ENCODE results near the gene CMTM3.
"Not testable (repeated sequence)": the region's sequence is repeated elsewhere in the genome, so short reads cannot be mapped to it uniquely, and the experiment has no call there.

The CMTM3 gene

DNA sequence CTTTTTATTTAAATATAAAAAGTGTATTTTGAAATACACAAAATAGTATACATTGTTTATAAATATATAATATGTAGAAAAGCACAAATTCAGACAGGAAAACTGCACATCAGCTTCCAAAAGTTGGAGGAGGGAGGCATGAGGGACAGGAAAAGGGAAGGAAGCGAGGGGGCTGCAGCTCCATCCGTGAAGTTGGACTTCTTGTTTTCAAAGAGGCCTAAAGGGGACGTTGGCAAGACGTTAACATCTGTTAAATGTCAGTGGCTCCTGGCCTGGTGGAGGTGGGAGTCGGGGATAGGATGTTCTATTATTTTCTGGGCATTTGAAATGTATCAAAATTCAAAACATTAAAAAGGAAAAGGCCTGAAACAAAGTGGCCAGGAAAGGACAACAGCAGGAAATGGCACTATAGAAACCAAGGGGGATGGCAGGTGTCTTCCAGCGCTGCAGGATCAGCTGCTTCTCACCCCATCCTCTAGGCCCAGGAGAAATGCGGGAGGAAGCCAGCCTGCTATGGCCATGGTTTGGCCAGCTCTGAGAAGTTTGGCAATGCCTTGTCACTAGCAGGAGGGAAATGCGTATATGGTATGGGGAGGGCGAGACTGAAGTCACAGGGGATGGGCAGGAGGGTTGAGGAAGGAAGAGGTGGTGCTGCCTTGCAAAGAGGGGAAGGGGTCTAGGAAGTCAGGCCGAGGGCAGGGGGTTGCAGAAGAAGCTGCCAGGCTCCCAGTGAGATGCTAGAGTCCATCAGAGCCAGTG, 18.8 kb upstream of the CMTM3 start:
- no peak for DNase-seq

DNA sequence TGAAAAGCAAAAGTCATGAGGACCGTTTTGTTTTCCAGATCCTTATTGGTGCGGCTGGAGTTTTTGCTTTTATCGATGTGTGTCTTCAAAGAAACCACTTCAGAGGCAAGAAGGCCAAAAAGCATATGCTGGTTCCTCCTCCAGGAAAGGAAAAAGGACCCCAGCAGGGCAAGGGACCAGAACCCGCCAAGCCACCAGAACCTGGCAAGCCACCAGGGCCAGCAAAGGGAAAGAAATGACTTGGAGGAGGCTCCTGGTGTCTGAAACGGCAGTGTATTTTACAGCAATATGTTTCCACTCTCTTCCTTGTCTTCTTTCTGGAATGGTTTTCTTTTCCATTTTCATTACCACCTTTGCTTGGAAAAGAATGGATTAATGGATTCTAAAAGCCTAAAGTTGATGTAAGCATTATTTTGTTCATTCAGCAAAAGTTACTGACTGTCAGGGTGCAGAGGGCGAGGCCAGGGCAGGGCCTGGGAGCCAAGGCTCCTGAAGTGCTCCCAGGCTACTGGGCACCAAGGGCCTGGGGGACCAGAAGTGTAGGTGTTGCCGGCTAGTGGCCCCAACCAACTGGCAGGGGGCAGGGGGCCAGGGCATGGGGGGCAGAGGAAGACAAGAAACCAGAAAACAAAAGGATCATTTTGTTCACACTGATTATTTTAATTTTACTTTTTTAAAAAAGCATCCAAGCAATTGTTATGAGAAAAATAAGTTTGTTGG, 16.5 kb upstream of the CMTM3 start:
- no peak for DNase-seq

DNA sequence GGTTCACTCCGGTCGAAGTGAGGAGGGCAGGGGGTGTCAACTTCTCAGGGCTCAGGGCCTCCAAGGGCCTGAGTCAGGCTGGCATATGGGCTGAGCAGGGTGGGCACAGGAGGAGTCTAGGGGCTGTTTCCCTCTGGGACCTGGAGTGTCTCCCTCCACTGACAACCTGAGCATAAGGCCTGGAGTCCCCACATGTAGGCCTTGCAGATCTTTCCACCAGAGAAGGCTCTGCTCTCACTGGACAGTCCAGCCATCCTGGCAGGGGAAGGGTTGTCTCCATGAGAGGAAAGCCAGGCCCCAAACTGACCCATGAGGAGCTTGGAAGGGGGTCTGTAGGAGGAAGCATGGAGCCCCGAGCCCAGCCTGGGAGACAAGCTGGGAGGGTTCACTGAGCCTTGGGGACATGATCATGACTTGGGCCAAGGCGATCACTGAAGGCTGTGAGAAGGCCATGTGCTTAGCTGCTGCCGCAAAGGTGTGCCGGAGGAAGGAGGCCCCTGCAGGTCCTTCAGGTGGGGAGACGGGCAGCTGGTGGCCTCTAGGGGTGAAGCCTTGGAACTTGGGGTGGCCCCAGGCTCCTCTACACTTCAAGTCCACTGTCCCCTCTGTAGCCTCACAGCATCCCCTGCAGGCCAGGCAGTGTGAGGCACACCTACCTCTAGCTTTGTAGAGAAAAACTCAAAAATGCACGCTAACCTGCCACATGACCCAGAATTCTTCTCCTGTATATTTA, 15.4 kb upstream of the CMTM3 start:
- DNase-seq = no peak

DNA sequence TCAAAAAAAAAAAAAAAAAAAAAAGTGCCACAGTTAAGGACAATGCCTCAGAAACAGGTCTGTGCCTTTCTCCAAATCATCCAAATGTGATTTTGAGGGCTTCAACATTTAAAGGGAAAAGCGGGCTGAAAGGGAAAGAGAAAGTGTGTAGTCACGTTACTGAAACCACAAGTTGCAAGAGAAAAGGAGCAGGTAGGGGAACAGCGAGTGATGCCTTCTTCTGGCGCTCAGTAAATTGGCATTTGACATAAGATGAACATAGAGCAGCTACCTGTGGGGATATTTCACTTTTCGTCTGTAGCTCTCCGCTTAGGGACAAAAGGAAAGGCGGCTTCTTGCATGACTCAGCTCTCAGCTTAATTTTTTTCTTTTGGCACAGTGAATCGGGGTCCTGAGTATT, 14.2 kb upstream of the CMTM3 start:
- no peak for DNase-seq

DNA sequence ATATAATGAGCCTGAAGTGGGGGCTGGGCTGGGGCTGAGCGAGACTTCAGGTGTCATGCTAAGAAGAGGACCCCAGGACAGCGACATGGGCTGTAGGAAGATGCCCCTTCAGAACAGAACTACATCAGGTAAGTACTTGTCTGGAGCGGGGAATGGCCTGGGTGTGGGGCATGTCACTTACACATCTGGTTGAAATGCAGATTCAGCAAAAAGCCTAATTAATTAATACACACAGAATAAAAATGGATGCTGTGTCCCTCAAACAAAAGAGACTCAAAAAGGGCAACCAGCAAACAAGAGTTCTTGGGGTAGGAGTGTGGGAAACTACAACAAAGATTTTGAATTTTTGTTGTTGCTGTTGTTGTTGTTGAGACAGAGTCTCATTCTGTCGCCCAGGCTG, 13.5 kb upstream of the CMTM3 start:
- DNase-seq = no peak

DNA sequence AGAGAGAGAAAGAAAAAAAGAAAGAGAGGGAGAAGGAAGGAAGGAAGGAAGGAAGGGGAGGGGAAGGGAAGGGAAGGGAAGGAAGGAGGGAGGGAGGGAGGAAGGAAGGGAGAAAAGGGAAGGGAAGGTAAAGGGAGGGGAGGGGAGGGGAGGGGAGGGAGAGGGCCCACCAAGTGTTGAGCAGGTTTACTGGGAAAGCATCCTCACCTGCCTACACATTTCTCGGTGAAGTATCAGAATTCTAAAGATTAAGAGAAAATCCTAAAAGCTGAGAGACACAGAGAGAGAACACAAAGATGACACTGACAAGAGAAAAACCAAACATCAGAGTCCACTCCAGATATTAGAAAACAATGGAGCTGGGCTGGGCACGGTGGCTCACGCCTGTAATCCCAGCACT, 12.3 kb upstream of the CMTM3 start:
- no peak for DNase-seq

DNA sequence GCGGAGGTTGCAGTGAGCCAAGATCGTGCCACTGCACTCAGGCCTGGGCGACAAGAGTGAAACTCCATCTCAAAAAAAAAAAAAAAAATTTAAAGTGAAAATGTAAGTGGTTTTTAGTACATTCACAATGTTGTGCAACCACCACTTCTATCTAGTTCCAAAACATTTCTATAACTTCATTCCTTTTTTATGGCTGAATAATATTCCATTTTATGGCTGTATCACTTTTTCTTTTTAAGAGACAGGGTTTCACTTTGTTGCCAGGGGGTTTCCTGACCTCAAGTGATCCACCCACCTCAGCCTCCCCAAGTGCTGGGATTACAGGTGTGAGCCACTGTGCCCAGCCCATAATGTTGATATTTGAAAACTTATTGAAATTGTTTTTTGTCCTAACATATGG, 11.7 kb upstream of the CMTM3 start:
- no peak for DNase-seq

DNA sequence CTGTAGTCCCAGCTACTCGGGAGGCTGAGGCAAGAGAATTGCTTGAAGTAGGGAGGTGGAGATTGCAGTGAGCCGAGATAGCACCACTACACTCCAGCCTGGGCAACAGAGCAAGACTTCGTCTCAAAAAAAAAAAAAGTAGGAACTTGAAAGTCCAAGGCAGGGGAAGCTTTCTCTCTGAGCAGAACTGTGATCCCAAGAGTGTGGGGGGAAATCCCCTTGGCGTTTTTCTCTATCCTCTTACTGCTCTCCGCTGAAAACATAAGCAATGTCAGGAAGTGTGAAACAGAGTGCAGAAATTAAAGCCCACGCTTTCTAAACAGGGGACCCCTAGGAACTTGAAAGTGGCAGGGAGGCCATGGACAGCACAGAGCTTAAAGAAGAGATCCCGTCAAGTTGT, 9.8 kb upstream of the CMTM3 start:
- DNase-seq = no peak

DNA sequence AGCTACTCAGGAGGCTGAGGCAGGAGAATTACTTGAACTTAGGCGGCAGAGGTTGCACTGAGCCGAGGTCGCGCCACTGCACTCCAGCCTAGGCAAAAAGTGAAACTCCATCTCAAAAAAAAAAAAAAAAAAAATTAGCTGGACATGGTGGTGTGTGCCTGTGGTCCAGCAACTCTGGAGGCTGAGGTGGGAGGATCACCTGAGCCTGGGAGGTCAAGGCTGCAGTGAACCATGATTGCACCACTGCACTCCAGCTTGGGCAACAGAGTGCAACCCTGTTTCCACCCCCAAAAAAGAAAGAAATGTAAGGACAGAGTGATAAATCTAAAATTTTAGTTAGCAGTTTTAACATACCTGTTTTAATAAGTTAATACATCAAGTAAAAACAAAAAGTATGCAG, 7.9 kb upstream of the CMTM3 start:
- not testable (repeated sequence) for DNase-seq

DNA sequence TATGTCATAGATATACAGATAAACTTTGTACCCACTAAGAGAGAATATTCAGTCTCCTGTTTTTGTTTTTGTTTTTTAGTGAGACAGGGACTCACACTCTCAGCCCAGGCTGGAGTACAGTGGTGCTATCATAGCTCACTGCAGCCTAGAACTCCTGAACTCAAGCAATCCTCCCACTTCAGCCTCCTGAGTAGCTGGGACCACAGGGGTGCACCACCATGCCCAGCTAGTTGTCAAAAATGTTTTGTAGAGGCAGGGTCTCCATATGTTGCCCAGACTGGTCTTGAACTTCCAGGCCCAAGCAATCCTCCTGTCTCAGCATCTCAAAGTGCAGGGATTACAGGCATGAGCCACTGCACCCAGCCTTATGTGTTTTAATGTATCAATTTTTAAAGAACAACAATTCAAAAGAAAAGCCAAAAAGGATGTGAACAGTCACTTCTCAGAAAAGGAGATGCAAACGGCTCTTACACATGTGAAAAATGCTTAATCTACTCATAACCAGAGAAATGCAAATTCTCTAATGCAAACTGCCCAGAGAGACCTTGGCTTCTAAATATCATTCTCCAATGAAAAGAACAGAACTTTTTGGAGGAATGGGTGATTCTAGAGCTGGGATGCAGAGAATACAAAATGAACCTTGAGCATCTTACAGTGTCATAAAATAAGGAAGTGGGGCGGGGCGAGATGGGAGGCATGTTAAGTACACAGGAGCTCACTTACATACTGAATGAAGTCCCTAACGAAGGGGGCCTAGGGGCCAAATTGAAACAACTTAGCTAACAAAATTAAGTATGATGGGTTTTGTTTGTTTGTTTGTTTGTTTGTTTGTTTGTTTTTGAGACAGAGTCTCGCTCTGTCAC, 7.3 kb upstream of the CMTM3 start:
- no peak for DNase-seq

DNA sequence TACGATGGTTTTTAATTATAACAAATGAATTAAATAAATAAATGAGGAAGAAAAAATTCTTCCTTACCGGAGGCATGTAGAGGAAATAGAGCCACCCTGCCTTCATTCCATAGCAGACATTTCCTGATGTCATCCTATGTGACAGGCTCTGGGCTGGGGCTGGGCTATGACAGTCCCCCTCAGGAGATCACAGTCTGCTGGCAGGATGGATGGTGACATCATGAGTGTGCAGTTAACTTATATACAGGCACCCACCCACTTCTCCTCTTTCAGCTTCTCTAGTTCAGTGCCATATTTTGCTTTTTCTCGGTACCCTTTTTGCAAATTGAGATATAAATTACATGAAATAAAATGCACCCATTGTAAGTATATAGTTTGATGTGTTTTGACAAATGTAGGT, 6.4 kb upstream of the CMTM3 start:
- DNase-seq = no peak

DNA sequence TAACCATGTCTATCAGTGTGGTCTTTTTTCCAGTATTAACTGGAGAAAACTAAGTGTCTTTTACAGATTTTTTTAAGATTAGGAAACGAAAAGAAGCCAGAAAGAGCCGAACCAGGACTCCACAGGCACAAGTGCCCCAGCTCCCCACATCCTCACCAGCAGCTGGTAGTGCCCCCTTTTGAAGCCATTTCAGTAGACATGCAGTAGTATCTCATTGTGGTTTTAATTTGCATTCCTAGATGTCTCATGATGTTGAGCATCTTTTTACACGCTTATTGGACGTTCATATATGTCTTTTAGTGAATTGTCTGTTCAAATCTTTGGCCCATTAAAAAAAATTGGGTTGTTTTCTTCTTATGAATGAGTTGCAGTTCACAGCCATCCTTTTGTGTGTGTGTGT, 4.8 kb upstream of the CMTM3 start:
- DNase-seq = no peak

DNA sequence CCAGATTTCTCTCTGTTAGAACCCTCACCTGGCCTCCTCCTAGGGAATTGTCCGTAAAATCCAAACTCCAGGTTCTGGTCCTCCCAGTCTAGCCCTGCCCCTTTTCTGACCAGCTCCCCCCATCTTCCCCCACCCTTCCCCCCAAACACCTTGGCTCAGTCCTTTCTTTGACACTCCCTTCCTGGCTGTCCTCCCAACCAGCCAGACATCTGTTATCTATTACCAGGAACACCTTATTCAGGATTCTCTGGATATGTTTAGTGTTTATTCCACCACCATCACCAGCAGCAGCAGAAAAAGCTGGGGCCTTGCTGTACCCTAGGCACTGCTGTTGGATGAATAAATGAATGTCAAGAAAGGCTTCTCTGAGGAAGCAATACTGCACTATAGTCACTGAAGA, 4.0 kb upstream of the CMTM3 start:
- DNase-seq = no peak

DNA sequence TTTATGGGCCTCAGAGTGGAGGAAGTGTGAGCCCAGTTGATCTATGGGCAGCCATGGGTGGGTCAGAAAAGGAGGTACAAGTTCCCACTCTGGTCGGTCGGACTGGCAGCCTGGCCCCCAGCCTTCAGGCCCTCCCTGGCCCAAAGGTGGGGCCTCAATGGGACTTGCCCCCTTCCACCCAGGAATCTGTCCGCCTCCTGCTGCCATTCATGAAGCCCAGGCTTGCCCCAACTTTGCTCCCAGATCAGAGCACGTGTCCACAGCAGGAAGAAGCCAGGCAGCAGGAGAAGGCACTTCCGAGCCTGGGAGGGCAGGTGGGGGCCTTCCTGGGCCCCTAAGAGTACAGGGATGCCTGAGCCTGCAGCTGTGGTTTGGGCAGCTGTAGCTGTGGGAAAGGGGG, 3.0 kb upstream of the CMTM3 start:
- DNase-seq = no peak

DNA sequence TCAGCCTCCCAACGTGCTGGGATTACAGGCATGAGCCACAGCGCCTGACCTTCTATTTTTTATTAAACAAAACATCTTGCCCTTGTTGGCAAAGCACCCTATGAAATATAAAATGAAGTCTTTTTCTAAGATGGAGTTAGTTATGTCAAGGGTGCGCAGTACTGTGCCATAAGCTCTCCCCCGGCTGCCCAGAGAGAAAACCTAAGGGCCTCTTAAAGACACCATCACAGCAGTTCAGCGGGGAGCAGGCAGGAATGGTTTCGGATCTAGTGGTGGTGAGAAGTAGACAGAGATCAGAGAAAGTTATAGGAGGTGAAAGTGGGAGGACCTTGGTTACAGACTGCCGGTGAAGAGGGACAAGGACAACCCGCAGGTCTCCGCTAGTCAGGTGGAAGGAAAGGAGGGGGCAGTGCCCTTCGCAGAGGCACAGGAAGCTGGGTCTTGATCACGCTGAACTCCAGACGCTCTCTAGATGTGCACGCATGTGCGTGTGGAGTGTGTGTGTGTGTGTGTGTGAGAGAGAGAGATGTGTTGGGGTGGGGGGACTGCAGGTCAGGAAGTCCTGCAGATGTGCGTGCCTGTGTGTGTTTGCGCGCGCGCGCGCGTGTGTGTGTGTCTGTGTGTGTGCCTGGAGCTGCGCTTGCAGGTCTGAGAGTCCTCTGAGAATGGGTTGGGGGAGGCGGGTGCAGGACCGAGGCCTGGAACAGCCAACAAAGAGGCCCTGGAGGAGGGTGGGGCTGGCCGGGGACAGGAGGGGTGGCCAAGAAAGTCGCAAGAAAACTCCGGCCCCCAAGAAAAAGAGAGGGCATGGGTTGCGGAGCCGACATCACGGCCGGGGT, 748 bp upstream of the CMTM3 start:
- no peak for DNase-seq

DNA sequence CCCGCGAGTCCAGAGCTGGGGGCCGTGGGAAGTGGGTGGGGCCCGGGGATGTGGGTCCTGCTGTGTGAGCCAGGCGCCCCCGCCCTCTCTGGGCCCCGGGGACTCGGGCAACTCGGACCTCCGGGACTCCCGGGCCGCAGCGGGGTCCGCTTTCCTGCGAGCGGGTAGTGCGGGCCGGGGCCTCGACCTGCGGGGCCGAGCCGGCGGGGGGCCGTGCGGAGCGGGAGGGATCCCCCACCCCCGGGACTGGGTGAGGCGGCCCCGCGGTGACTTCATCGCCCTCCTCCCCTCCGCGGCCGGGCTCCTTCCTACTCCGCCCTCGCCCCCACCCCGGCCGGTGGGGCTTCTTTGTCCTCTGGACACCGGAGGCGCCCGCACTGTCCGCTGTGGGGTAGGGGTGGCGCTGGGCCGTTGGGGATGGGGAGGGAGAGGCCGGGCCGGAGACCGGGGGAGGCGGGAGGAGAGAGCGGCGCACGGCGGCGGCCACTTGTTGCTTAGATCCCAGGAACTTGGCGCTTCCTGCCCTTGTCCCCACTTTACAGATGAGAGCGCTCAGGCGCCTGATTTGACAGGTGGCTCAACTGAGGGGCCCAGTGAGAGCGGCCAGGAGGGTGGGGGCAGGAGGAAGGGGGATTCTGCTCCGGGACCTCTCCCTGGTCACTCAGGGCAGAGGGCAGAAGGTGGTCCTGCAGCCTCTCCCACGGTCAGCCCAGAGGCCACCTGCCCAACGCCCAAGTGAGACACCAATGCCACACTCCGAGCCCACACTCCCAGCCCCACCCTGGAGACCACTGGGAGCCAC, 874 bp downstream of the CMTM3 start:
- no peak for DNase-seq

DNA sequence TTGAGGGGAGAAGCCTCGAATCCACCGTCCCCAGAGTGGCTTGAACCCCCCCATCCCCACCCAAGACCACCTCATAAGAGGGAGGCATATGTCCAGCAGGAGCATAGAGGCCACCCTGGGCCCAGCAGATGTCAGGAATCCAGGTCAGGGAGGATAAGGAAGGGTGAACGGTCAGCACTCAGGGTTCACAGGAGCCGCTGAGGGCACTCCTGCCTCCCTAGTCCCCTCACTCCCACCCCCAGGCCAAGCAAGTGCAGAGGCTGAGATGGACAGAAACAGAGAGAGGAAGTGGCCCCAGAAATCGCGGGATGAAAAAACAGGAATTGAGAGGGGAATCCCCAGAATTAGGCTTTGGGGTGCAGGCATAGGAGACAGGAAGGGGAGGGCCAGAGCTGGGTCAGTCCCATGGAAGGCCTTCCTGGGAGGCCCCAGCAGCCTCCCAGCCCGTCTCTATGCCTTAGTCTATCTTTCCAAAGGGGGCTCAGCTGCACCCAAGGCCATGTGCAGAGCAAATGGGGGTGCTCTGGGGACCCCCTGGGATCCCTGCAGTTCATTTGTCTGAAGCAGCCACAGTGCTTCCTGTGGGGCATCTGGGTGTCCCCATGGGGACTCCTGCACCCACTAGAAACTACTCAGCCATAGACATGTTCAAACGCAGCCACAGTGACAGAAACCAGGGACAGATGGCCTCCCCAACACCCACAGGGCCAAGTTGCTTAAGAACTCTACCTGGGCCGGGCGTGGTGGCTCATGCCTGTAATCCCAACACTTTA, 1.7 kb downstream of the CMTM3 start:
- DNase-seq = peak; percentile 17

DNA sequence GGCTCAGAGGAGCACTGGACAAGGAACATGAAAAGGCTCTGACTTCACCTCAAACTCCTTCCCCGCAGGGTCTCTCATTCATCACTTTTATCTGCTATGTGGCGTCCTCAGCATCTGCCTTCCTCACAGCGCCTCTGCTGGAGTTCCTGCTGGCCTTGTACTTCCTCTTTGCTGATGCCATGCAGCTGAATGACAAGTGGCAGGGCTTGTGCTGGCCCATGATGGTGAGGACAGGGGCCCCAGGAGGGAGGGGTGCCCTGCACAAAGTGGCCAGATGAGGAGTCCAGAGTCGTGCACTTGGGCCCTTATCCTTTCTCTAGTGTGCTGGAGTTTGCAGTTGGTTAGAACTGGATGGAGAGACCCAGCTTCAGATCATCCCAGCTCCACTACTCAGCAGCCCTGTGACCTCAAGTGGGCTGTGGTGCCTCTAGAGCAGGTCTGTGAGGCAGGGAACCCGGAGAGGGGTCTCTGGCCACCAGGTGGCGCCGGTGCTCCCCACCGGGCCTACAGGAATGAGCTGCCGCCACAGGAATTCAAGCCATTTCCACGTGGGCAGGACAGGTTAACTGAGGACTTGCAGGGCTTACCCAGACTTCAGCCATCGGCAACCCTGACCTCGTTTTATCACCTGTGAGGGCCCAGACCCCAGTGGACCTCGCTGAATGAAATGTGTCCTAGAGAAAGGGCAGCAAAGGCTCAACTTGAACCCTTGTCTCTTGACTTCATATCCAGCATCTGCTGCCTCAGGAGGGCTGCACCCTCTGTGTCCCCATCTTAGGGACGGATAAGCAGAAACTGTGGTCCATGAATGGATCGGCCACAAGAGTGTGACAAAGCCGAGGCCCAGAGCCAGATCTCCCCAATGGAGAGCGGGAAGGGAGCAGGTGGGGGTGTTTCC, 4.0 kb downstream of the CMTM3 start:
- DNase-seq = peak; percentile 81

DNA sequence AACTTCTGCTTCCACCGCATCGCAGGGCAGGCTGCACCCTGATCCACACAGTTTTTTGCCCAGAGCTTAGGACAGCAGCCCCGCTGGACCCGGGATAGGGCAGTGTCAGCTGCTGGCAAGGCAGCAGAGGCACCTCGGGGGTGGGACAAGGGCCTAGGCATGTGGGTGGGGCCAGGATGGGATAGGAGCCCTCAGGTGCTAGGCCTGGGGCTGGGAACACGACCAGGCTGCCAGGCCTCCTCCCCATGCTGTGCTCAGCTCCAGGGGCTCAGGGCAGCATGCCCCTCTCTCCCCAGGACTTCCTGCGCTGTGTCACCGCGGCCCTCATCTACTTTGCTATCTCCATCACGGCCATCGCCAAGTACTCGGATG, 4.6 kb downstream of the CMTM3 start:
- DNase-seq = no peak
